NOMO-1 (cell line): ENCODE results near the gene TMEM130.
A peak's percentile ranks its signal among the peaks of the same experiment; 100 is the strongest.
"Not testable (repeated sequence)": the region's sequence is repeated elsewhere in the genome, so short reads cannot be mapped to it uniquely, and the experiment has no call there.

Experiments used
- DNase-seq, 2 experiments: peaks; one replicate each; lab custom pipeline; 2025; ENCODE audit not compliant: unreplicated experiment in 2 of 2; lab: John Stamatoyannopoulos, UW

Gene TMEM130

GRCh38 chr7:98842552-98842951, 27.3 kb downstream of the TMEM130 start:
- not testable (repeated sequence) for DNase-seq

GRCh38 chr7:98841179-98841997, 28.4 kb downstream of the TMEM130 start:
- DNase-seq, result peak; percentile 34 to 39

DNA sequence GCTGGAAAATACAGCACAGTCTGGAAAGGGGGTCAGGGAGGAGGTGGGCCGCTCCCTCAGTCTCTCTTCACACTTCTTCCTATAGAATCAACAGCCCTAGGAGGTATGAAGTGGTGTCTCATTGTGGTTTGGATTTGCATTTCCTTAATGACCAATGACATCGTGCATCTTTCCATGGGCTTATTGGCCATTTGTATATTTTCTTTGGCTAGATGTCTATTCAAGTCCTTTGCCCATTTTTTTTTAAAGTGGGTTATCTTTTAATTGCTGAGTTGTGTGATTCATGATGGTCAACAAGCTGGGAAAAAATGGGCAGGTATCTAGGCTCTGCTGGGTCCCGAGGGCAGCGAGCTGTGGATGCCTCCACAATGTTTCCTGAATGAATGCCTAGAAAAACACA, 29.1 kb downstream of the TMEM130 start:
- no peak for DNase-seq

GRCh38 chr7:98840096-98840495, 29.7 kb downstream of the TMEM130 start:
- no peak for DNase-seq

DNA sequence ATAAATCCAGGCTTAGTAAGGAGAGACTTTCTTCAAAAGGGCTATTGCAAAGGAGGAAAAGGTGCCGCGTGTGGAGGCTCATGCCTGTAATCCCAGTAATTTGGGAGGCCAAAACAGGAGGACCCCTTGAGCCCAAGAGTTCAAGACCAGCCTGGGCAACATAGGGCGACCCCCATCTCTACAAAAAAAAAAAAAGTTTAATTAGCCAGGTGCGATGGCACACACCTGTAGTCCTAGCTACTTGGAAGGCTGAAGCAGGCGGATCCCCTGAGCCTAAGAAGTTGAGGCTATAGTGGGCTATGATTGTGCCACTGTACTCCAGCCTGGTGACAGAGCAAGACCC, 32.2 kb downstream of the TMEM130 start:
- no peak for DNase-seq

DNA sequence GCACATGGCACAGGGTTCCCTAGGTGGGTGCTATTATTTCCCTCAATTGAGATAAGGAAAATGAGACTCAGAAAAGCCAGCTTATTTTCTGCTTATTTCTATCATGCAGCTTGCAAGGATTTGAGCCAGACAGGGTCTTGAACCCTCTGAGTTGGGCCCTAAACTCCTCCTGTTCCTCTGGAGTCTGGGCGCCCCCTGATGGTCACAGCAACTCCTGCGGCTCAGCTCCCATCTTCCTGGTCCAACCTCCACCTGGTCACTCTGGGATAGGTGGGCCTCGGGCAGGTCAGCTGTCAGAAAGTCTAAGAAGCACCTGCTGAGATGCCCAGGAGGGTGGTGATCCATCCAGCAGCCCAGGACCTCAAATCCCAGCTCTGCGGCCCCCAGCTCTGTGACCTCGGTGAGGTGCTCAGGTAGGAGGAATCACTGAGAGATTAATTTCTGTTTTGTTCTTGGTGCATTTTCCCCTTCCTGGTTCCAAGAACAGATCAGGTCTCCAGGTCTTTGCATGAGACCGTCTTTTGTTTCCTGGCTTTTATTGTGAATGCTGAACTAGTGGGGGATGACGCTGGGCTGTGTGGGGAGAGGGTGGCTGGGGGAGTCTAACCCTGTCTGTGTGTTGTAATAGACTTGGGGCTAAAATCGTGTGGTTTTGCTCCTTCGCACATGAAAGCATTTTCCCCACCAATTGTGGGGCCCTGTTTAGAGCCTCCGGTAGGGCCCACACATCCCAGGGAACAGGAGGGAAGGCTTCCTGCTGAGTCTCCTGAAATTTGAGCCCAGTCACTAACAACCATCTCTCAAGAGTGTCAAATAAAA, 32.8 kb downstream of the TMEM130 start:
- peak; percentile 47 to 49 for DNase-seq

DNA sequence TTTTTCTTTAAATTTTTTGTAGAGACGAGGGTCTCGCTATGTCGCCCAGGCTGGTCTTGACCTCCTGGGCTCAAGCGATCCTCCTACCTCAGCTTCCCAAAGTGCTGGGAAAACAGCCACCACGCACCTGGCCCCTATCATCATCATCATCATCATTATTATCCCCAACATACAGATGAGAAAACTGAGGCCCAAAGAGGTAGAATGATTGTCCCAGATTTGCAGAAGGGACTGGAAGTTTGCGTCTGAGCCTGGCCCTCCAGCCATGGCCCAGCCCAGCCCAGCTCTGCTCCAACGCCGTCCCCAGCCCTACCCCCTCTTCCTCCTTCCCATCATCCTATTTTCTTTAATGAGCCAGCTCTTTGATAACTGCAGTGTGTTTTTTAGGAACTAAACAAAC, 34.9 kb downstream of the TMEM130 start:
- no peak for DNase-seq

DNA sequence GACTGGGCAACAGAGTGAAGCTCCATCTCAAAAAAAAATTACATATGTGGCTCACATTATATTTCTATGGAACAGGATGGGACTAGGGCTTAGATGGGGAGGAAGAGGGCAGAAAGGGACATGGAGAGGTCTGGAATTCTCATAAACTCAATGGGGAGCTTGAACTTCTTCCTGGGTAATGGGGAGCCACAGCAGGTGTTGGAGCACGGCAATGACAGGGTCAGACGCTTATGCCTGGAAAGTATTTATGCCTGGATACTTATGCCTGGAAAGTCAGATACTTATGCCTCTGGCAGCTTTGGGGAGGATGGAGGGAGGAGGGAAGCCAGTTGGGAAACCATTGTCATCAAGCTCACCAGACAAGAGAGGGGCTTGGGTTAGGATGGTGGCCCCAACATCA, 36.8 kb downstream of the TMEM130 start:
- DNase-seq, result no peak

- DNase-seq, result no peak
These were observed 38.1 kb downstream of the TMEM130 start for GRCh38 chr7:98831641-98832221.

- no peak for DNase-seq
These were observed 38.8 kb downstream of the TMEM130 start for GRCh38 chr7:98830972-98831548.

DNA sequence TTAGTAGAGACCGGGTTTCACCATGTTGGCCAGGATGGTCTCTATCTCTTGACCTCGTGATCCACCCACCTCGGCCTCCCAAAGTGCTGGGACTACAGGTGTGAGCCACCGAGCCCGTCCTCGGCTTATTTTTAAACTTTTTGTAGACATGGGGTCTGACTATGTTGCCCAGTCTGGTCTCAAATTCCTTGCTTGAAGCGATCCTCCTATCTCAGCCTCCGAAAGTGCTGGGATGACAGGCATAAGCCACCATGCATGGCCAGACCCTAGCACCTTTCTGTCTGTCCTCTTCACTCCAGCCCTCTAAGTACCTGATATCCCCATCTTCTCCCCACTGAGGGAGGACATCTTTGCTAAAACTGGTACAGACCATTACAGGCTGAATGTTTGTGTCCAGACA, 41.4 kb downstream of the TMEM130 start:
- DNase-seq, result no peak

DNA sequence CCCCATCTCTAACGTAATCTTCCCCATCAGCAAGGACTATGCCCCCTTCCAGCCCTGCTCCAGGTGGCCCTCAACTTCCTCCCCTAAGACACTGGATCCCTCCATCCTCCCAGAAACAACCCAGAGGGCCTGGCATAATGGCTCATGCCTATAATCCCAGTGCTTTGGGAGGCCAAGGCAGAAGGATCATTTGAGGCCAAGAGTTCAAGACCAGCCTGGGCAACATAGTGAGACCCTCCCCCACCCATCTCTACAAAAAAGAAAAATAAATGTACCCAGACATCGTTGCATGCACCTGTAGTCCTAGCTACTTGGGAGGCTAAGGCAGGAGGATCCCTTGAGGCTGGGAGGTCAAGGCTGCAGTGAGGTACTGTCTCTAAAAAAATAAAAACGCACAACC, 42.6 kb downstream of the TMEM130 start:
- no peak for DNase-seq

DNA sequence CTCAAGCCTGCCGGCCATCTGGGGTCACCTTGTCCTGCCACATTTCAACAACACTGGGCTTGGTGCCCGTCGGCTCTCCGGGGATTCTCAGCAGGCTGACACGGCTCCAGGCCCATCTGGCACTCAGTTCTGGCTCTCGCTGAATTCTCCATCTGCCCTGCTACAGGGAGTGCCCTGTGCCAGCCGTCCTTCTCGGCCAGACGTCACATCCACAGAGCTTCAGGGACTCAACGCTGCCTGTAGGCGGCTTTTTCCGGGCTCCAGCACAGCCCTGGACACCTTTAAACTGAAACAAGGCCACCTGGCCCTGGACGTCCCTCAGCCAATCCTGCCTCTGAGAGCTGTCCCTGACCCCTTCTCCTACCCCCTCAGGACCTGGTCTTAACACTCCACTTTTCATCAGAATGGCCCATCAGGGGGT, 43.0 kb downstream of the TMEM130 start:
- no peak for DNase-seq

DNA sequence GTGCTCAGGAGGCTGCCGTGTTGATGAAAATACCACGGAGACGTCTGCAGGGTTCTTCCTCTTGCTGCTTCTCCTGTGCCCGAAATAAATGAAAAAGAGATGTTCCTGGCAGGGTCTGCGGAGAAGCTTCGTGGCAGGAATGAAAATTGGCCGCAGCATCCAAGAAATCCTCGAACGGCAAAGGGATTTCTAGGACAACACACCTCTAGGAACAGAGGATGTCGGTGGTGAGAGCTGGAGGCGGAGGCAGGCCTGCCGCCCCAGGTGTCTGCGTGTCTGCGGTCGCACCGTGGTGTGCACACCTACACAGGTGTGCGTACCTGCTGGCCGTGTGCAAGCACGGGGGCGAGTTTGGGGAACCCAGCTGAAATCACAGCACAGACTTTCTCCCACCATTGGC, 43.4 kb downstream of the TMEM130 start:
- no peak for DNase-seq

DNA sequence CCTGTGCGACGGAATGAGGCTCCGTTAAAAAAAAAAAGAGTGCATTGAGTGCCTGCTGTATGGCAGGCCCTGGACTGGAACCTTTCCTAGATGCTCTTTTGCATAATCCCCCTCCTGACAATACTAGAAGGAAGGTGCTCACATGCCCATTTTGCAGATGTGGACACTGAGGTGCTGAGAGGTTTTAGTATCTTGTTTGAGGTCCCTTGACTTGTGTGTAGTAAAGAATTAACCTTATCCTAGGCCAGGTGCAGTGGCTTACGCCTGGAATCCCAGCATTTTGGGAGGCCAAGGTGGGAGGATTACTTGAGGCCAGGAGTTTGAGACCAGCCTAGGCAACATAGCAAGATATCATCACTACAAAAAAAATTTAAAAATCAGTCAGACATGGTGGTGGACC, 46.6 kb downstream of the TMEM130 start:
- DNase-seq, result no peak

- DNase-seq, result no peak
These were observed 48.5 kb downstream of the TMEM130 start for GRCh38 chr7:98821348-98821747.

DNA sequence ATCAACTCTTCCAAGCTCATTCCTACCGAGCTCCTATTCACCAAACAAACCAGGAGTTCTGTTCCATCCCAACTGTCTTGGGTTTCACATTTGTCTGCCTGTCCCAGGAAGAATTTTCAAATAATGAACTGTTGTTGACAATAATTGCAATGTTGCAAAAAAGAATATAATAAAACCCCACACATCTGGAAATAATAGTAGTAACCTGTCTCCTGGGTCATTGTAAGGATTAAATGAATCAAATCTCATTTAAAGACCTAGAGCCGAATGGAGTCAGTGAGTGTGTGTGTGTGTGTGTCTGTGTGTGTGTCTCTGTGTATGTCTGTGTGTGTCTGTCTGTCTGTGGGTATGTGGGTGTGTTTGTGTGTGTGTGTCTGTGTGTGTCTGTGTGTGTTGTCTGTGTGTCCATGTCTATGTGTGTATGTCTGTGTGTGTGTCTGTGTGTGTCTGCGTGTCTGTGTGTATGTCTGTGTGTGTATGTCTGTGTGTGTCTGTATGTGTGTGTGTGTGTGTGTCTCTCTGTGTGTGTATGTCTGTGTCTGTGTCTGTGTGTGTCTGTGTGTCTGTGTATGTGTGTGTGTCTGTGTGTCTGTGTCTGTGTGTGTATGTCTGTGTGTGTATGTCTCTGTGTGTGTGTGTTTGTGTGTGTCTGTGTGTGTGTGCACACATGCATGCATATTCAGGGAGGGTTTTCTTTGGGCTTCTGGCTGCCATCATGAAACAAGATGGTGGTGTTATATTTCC, 52.7 kb downstream of the TMEM130 start:
- DNase-seq, result no peak

DNA sequence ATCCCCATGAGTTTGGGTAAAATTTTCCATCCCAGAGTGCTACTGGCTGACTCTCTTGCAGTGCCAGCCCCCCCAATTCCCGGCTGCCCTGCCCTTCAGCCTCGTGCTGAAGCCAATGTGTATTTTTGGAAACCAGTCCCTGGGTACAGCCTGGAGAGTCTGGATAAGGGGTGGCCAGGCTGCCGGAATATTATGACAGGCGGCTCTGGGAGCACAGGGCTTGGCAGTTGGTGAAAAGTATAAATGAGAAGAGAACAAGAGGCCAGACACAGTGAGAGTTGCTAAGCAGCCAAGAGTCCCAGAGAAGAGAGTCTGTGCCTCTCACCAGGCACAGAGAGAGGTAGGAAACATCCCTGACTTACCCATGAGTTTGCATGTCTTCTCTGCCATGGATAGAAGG, 53.6 kb downstream of the TMEM130 start:
- no peak for DNase-seq

- no peak for DNase-seq
These were observed 54.5 kb downstream of the TMEM130 start for GRCh38 chr7:98815313-98815712.

DNA sequence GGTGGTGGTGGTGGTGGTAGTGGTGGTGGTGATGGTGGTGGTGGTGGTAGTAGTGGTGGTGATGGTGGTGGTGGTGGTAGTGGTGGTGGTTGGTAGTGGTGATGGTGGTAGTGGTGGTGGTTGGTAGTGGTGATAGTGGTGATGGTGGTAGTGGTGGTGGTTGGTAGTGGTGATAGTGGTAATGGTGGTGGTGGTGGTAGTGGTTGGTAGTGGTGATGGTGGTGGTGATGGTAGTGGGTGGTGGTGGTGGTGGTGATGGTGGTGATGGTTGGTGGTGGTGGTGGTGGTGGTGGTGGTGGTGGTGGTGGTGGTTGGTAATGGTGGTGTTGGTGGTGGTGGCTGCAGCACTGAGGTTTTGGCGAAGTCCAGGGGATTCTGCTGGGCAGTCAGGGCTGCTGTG, 58.5 kb downstream of the TMEM130 start:
- DNase-seq, result no peak
